NCI-H2107 treated with DMSO at 0.1 percent for 48 hours (cell line): ENCODE results near the gene RFX7.

Source experiments
- DNase-seq: peaks from one replicate; lab custom pipeline; 2025; ENCODE audit not compliant: unreplicated experiment; lab: John Stamatoyannopoulos, UW

Gene RFX7

DNA sequence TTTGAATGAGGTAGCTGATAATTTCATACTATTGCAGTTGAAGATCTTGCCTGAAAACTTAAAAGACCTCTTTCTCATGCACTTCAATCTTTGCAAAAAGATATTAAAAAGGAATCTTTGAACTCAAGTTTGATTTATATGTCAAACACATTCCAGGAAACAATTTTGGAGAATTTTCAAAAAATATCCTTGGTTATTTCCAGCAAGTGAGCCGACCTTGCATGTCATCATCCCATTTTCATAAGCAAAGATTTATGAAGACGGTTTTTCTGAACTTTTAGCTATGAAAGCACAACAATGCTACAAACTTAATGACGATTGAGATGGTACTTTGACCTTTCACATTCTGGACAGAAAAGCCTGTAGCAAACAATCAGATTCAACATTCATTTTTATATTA lies 95.6 kb downstream of the RFX7 start:
- no peak for DNase-seq

DNA sequence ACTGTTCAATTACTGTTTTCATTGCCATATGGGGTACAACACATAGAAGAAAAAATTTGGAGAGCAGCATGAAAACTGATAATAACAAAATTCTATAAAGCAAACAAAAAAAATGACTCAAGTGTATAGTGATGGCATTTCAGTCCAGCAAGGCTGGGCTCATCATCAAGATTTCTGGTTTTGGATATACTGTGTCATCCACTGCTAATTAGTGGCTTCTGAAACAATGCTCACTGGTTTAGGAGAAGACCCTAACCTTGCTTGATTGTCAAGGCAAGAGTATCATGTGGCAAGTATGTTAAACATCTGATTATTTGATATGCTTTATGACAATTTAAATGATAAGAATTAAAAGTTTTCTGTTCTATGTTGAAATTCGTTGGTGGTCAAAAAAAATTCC lies 96.9 kb downstream of the RFX7 start:
- DNase-seq, result no peak

DNA sequence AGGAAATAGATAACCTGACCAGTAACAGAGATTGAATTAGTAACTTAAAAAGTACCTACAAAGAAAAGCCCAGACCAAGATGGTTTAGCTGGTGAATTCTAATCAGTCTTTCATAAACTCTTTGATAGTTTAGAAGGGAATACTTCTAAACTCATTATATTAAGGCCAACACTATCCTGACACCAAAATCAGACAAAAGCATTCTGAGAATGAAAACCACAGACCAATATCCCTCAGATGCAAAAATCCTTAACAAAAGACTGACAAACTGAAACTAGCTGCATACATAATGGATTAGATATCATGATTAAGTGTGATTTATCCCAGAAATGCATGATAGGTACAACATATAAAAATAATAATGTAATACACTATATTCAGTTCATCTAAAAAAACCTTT lies 115.6 kb downstream of the RFX7 start:
- no peak for DNase-seq

- DNase-seq, result no peak
Measured at GRCh38 chr15:56126409-56126808, 117.3 kb downstream of the RFX7 start.

DNA sequence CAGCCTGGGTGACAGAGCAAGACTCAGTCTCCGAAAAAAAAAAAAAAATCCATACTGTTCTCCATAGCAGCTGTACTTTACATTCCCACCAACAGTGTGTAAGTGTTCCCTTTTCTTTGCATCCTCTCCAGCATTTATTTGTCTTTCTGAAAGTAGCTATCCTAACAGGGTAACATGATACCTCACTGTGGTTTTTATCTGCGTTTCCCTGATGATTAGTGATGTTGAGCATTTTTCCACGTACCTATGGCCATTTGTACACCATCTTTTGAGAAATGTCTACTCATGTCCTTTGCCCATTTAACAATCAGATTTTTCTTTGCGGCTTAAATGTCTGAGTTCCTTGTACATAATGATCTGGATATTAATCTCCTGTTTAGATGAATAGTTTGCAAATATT lies 119.3 kb downstream of the RFX7 start:
- DNase-seq, result peak; percentile 13

DNA sequence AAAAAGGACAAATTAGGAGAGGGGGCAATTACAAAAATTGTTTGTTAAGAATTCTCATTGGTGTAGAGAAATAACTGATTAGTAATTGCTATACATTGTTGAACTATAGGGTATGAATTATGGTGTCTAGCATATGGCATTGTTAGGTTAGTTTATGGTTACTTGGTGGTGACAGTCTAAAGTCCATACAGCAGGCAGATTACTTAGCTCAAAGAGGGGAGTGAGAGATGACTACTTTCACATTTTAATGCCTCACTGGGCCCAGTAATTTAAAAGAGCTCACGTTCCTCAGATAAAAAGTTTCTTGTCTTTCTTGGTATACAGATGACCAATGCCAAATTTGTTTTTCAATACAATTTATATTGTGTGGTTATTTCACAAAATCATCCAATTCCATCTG lies 137.8 kb downstream of the RFX7 start:
- DNase-seq, result no peak

DNA sequence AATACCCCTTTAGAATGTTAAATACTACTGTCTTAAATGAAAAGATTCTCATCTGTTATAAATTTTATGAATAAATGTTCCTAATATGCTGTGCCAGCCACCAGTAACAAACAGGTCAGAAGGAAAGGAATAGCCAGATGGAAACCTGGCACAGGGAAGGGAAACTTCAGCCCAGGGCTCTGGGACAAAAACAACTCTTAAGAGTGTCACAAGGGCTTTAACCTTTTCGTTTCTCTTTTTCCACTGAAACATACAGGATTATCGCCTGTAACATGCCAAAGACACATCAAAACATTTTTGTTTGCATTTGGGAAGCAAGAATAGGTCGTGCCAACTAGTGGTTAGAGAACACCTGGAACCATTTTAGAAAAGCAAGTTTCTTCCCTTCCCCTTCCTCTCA lies 141.2 kb downstream of the RFX7 start:
- no peak for DNase-seq

DNA sequence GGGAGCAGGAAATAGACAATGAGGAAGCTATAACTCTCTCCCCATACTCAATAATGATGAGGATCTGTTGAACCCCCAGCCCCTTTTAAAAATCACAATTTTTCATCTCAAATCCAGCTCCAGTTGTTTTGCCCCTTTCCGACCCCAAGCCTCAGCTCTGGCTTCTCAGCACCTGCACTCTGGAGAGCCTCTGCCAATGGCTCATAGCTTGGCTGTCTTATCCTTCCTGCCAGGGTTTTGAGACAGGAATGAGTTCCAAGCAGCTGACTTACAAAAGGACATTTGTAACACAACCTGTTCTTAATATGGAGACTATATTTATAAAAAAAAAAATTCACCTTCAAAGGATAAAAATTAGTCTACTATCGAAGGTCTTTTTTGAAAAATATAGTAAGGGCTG lies 144.4 kb downstream of the RFX7 start:
- no peak for DNase-seq

- no peak for DNase-seq
Measured at GRCh38 chr15:56098195-56098863, 145.3 kb downstream of the RFX7 start.

DNA sequence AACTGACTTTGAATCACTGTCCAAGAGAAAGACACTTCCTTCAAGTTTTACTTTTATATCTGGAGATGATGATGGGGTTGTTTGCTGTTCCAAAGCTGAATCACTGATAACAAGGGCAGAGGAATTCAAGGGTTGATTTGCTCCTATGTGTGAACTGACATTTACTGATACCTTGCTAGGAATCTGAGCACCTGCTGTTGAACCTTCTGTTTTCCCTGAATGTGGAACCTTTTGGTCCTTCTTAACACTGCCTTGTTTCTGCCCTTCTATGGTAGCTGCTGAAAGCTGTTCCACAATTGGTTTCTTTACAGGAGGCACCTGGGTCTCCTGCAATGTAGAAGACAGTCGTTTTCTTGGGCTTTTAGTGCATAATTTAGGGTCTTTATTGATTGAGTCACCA lies 148.3 kb downstream of the RFX7 start:
- DNase-seq, result no peak

GRCh38 chr15:56094171-56094570 lies 149.5 kb downstream of the RFX7 start:
- no peak for DNase-seq

DNA sequence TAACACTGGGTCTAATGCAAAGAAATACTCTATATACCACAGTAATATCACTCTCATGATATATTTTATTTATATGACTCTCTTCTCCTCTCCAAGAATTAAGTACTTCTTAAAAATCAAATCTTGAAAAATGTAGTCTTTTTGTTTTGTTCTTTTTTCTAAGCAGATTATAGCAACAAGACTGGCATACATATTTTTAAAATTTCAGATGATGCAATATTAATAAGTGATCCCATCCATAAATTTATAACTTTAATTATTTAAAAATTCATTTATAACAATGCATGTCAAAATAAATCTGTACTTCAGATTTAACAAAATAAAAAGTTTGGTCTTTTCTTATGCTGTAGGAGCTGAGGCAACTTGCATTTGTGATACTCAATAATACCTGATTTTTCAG lies 155.3 kb downstream of the RFX7 start:
- DNase-seq, result no peak

DNA sequence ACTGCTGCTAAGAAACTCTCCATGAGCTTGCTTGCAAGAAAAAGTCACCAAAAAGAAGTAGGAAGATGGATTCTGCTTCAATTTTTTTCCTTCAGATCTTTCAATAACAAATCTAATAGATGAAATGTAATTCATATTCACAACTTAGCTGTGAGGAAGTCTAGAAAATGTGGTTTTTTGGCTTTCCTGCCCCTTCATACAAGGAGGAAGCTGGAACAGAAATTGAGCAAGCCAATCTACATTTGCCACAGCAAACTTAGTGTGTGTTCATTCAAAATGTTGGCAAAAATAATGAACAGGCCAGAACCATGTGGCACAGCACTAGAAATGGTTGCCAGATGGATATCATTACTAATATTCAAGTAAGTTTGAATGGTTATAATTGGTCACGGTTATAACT lies 157.1 kb downstream of the RFX7 start:
- no peak for DNase-seq

GRCh38 chr15:56082263-56082761 lies 161.4 kb downstream of the RFX7 start:
- DNase-seq, result no peak

DNA sequence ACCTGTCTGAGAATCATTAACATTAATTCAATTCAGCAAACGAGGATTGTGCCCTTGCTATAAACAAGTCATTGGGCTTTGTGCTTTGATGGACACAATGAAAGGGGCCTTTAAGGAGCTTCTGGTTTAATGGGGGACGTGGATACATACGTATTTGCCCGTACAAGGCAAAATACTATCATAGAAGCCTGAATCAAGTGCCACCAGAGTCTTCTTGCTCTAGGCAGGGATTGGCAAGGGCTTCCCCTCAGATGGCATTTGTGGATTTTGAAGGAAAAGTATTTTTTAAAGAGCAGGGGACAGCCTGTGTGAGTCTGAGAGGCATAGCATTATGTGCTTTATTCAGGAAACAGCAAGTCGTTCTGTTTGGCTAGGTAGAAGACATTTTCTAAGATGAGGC lies 166.6 kb downstream of the RFX7 start:
- DNase-seq, result no peak

DNA sequence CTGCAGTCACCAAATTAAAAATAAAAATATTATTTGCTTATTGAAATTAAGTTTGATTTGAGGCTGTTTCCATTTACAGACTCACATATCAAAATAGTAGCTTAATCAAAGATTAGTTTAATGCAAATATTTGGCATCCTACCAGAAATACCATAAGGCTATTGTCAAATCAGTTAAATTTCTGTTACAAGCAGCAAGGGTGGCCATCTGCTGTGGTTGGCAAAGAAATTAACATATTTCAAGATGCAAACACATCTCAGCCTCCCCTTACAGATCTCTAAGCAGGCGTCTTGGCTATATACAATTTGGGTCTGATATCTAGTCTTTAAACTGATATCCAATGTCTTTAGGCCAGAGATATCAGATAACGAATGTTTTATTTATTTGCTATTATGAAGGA lies 167.0 kb downstream of the RFX7 start:
- DNase-seq, result no peak

DNA sequence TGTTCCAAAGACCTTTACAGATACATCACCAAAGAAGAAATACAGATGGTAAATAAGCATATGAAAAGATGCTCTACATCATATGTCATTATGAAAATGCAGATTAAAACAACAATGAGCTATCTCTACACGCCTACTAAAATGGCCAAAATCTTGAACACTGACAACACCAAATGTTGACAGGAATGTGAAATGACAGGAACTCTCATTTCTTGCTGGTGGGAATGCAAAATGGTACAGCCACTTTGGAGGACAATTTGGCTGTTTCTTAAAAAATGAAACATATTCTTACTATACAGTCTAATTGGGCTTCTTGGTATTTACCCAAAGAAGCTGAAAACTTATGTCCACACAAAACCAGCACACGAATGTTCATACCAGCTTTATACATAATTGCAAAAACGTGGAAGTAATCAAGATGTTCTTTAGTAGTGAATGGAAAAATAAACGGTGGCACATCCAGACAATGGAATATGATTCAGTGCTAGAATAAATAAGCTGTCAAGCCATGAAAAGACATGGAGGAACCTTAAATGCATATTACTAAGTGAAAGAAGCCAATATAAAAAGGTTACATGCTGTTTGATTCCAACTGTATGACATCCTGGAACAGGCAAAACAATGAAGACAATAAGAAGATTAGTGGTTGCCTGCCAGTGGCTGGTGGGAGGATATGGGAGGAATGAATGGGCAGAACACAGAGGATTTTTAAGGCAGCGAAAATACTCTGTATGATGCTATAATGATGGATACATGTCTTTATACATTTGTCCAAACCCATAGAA lies 169.0 kb downstream of the RFX7 start:
- no peak for DNase-seq

DNA sequence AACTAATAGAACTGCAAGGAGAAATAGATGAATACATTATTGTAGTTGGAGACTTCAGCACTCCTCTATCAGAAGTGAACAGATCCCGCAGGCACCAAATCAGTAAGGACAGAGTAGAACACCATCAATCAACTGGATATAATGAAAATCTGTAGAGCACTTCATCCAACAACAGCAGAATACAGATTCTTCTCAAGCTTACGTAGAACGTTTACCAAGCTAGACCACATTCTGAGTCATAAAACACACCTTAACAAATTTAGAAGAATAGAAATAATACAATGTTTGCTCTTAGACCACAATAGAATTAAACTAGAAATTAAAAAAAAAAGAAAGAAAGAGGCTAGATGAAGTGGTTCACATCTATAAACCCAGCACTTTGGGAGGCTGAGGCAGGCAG lies 179.5 kb downstream of the RFX7 start:
- DNase-seq, result no peak

DNA sequence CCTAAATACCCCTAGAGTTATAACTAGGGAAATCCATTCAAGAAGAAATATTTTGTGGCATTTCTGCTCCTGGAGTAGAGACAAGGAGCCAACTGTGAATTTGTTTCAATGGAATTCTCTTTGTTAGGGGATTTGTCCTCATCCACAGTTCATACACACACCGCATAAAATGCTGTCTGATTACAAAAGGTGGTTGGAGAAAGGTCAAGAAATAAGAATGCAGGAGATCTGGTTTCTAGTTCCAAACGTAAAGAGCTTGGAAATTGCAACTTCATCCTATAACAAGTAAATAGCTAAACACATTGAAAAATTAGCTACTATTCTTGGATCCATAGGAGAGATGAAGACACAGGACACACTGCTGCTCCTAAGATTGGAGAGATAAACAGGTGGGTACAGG lies 184.0 kb downstream of the RFX7 start:
- DNase-seq, result no peak

GRCh38 chr15:56058986-56059385 lies 184.7 kb downstream of the RFX7 start:
- no peak for DNase-seq

GRCh38 chr15:56056626-56057025 lies 187.1 kb downstream of the RFX7 start:
- no peak for DNase-seq

DNA sequence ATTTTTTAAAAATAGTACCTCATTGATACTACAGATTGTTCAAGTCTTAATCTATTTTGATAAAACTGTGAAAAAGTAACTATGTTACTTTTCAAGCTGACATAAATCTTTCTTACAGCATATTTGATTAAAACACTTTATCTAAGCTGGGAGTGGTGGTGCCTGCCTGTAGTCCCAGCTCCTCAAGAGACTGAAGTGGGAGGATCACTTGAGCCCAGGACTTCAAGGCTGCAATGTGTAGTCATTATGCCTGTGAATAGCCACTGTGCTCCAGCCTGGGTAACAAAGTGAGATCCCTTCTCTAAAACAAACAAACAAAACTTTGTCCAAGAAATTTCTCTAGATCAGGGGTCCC lies 190.7 kb downstream of the RFX7 start:
- DNase-seq, result no peak
